Parathyroid adenoma (tissue), 2 donors: ENCODE measurements around the gene ST8SIA3.

Experiments used
- H2AFZ ChIP-seq: fragments of 300-600 bp; sonication (generic); one replicate; pipeline ENCODE4 v1.7.0; 2017; ENCODE audit warnings: antibody characterized with exemption, mild to moderate bottlenecking
- H3K27ac ChIP-seq: fragments of 300-600 bp; sonication (generic); one replicate; pipeline ENCODE4 v1.7.0; 2017
- H3K27me3 ChIP-seq: fragments of 300-600 bp; sonication (generic); one replicate; pipeline ENCODE4 v1.7.0; 2017; ENCODE audit warnings: low read length; ENCODE audit not compliant: control insufficient read depth, insufficient read depth
- H3K36me3 ChIP-seq: fragments of 300-600 bp; sonication (generic); one replicate; pipeline ENCODE4 v1.7.0; 2017; ENCODE audit warnings: low read length; ENCODE audit not compliant: control insufficient read depth, insufficient read depth
- H3K4me1 ChIP-seq: fragments of 300-600 bp; sonication (generic); one replicate; pipeline ENCODE4 v1.7.0; 2017; ENCODE audit warnings: control low read depth
- H3K4me2 ChIP-seq: fragments of 300-600 bp; sonication (generic); one replicate; pipeline ENCODE4 v1.7.0; 2017; ENCODE audit warnings: low read length
- H3K4me3 ChIP-seq: fragments of 300-600 bp; sonication (generic); one replicate; pipeline ENCODE4 v1.7.0; 2017; ENCODE audit warnings: low read depth, low read length
- H3K79me2 ChIP-seq: fragments of 300-600 bp; sonication (generic); one replicate; pipeline ENCODE4 v1.7.0; 2017; ENCODE audit warnings: control low read depth
- H3K9ac ChIP-seq: fragments of 300-600 bp; sonication (generic); one replicate; pipeline ENCODE4 v1.7.0; 2017; ENCODE audit warnings: mild to moderate bottlenecking
- H3K9me3 ChIP-seq: fragments of 300-600 bp; sonication (generic); one replicate; pipeline ENCODE4 v1.7.0; 2017; ENCODE audit warnings: low read length; ENCODE audit not compliant: control insufficient read depth
- TF ChIP-seq, protein P1 (sequence below): fragments of 300-600 bp; sonication (generic); IDR thresholded peaks from one replicate; pipeline ENCODE4 v1.7.0; 2017; ENCODE audit warnings: antibody characterized with exemption, mild to moderate bottlenecking
- donor health status: primary hyperparathyroidism.

Gene ST8SIA3

GRCh38 chr18:57325491-57326166, 26.7 kb upstream of the ST8SIA3 start:
- Histone ChIP-seq H3K27me3 (no peaks in the 10 kb centered on the region), H3K36me3 (no peaks in the 10 kb centered on the region), H3K9me3 (no peaks in the 10 kb centered on the region), H3K4me1 (no peaks in the 10 kb centered on the region), H3K27ac (no peak overlapping the region), H3K79me2 (no peaks in the 10 kb centered on the region), H3K4me2 (no peak overlapping the region), H3K4me3 (no peak overlapping the region), H3K9ac (no peak overlapping the region), H2AFZ (no peak overlapping the region)
- TF ChIP-seq, protein P1, sequence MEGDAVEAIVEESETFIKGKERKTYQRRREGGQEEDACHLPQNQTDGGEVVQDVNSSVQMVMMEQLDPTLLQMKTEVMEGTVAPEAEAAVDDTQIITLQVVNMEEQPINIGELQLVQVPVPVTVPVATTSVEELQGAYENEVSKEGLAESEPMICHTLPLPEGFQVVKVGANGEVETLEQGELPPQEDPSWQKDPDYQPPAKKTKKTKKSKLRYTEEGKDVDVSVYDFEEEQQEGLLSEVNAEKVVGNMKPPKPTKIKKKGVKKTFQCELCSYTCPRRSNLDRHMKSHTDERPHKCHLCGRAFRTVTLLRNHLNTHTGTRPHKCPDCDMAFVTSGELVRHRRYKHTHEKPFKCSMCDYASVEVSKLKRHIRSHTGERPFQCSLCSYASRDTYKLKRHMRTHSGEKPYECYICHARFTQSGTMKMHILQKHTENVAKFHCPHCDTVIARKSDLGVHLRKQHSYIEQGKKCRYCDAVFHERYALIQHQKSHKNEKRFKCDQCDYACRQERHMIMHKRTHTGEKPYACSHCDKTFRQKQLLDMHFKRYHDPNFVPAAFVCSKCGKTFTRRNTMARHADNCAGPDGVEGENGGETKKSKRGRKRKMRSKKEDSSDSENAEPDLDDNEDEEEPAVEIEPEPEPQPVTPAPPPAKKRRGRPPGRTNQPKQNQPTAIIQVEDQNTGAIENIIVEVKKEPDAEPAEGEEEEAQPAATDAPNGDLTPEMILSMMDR: no peak

DNA sequence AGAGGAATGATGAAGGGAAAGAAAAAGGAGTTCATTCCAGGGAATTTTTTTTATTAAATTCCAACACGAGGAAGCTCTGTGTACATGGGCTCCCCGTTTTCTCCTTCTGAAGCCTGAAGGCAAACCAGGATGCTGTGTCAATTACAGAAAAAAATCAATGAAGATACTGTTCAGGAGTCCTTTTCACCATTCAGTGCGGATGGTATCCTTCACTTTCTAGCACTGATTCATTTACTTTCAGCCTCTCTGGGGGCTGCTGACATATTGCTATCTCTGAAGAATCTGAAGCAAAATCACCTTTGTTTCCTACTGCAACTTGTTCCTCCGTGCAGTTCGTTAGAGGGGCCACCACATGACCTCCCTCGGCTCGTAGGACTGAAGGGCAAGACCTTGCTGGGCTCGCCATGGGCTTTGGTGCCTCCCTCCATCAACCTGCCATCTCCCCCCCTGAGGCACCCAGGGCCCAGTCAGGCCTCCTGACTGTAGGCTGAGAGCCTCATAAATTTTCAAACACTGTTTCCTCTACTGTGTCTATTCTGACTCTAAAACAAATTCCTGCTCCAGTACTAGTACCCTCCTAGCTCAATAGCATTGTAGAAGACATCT, 25.5 kb upstream of the ST8SIA3 start:
- Histone ChIP-seq H3K9me3 (no peaks in the 10 kb centered on the region), H3K4me1 (no peaks in the 10 kb centered on the region)

DNA sequence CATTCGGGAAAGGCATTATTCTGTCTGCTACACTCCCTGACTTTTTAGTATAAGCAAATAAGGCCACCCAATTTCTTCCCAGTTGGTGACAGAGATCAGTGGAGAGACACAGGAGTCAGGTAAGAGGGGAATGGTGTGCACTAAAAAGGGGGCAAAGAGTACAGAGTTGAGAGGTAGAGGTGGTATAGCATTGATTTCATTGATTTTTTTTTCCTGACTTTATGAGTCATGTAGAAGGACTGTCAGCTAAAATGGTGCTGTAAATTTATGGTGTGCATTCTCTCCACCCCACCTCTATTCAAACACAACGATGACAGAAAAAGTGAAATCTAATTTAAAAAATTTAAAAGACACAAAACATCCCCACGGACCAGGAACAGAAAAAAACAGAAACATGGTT, 23.7 kb upstream of the ST8SIA3 start:
- Histone ChIP-seq H3K4me2 (no peak overlapping the region), H2AFZ (no peak overlapping the region), H3K36me3 (no peaks in the 10 kb centered on the region), H3K9me3 (no peaks in the 10 kb centered on the region), H3K27me3 (no peaks in the 10 kb centered on the region), H3K79me2 (no peaks in the 10 kb centered on the region), H3K9ac (no peak overlapping the region), H3K4me3 (no peak overlapping the region), H3K4me1 (no peaks in the 10 kb centered on the region), H3K27ac (no peak overlapping the region)
- TF ChIP-seq, protein P1: no peak

More for the DNA sequence above, 25.5 kb upstream of the ST8SIA3 start:
- Histone ChIP-seq H3K36me3 (no peaks in the 10 kb centered on the region), H3K27ac (no peak overlapping the region), H2AFZ (no peak overlapping the region), H3K27me3 (no peaks in the 10 kb centered on the region), H3K4me2 (no peak overlapping the region), H3K4me3 (no peak overlapping the region), H3K9ac (no peak overlapping the region), H3K79me2 (no peaks in the 10 kb centered on the region)
- TF ChIP-seq, protein P1: no peak

- Histone ChIP-seq H3K79me2 (no peaks in the 10 kb centered on the region), H3K4me2 (no peak overlapping the region), H3K36me3 (no peaks in the 10 kb centered on the region), H3K9ac (no peak overlapping the region), H3K9me3 (no peaks in the 10 kb centered on the region), H3K4me1 (no peaks in the 10 kb centered on the region), H3K27ac (no peak overlapping the region), H3K4me3 (no peak overlapping the region), H2AFZ (no peak overlapping the region), H3K27me3 (no peaks in the 10 kb centered on the region)
- TF ChIP-seq, protein P1: no peak
Observed at GRCh38 chr18:57329856-57330255, 22.5 kb upstream of the ST8SIA3 start.

DNA sequence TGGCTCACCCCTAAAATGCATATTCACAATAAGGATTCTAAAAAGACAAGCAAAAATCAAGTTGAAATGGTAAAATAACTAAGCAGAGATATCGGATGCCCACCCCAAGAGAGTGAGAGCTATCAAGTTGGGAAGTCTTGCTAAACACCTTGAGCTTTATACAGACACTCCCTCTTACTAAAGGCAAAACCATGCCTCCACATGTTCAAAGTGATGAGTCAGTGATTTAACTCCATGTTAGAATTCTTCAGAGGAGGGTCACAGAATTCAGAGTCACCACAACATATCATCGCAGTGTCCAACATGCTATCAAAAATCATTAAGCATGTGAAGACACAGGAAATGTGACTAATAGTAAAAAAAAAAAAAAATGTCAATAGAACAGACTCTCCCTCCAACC, 20.6 kb upstream of the ST8SIA3 start:
- Histone ChIP-seq H3K36me3 (no peaks in the 10 kb centered on the region), H3K4me1 (no peaks in the 10 kb centered on the region), H3K9me3 (no peaks in the 10 kb centered on the region), H2AFZ (no peak overlapping the region), H3K9ac (no peak overlapping the region), H3K4me2 (no peak overlapping the region), H3K79me2 (no peaks in the 10 kb centered on the region), H3K27ac (no peak overlapping the region), H3K4me3 (no peak overlapping the region), H3K27me3 (no peaks in the 10 kb centered on the region)
- TF ChIP-seq, protein P1: no peak
